CD4-positive, alpha-beta T cell treated with Interleukin-10 for 1 hour (primary cell): ENCODE data around the gene TRPV5.

Experiments used
- DNase-seq: peaks from one replicate; pipeline ENCODE4 v3.0.0-alpha.2; 2020

The TRPV5 gene

GRCh38 chr7:142908290-142908689 is 25.3 kb downstream of the TRPV5 start:
- DNase-seq = no peak

DNA sequence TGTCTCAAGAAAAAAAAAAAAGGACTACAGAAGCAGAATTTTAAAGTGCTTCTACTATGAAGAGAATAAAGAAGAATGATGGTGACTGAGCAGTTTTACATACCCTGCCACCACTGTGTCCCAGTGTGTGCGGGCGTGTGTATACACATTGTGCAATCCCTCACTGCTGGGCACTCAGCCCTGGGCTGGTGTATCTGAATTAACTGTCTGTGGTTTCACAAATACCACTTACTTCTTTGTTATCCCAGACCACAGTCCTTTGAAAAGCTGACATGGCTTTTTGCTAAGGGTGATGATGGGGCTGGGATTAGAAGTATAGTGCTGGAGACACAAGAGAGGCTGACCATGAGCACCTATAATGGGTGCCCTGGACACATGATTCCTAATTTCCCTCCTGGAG is 26.9 kb downstream of the TRPV5 start:
- no peak for DNase-seq

GRCh38 chr7:142905759-142906158 is 27.8 kb downstream of the TRPV5 start:
- no peak for DNase-seq

DNA sequence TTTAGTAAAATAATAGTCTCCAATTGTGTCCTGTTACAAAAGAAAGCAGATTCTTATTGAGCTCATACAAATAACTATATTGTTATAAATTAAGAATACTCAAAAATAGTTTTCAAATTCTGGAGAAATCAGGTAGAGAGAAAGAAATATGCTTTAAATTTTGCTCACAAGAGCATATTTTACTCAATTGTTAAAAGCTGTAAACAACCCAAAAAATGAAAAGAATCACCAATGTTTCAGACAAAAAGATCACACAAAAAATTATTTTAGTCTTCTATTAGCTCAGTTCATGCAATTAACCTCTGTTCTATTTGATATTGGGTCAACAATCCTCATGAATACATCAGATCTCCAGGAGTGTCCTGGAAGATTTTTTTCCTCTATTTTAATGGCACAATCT is 29.4 kb downstream of the TRPV5 start:
- DNase-seq = no peak

- DNase-seq = no peak
These were observed 31.9 kb downstream of the TRPV5 start for GRCh38 chr7:142901426-142902259.

GRCh38 chr7:142899661-142900060 is 33.9 kb downstream of the TRPV5 start:
- no peak for DNase-seq

- no peak for DNase-seq
These were observed 35.0 kb downstream of the TRPV5 start for GRCh38 chr7:142898377-142899170.

DNA sequence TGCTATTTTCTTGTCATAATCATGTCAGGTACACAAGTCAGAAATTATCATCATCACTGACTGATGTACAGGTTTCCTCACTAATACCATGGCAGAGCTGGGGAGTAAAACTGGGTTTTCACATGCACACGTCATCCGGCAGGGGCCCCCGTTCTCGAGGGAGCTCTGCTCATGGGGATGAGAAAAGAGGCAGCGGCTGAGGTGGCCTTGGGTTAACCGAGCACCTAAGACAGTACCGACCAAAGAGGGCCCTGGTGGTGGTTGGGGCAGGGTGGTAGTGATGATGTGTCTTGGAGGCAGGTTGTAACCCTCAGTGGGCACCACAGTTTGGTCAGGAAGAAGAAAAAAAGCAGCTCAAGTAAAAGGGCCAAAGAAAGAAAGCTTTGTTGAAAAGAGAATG is 35.9 kb downstream of the TRPV5 start:
- no peak for DNase-seq

GRCh38 chr7:142896741-142897379 is 36.7 kb downstream of the TRPV5 start:
- no peak for DNase-seq

DNA sequence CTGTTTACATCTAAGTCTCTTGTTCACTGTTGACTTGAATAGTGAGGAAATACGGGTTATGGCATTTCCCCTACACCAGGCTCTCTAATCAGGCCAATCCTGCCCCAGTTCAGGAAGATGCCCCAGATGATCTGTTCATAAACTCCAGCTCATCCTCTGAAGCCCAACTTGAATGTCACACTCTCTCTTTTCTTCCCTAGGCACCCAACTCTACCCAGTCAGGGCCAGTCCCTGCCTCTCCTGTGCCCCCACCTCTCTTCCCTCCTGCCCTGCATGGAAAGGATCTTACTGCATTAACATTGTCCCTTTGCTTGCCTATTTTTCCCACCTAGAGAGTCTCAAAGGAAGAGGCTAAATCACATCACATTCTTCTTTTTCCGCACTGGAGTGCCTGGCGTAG is 37.4 kb downstream of the TRPV5 start:
- DNase-seq = no peak

DNA sequence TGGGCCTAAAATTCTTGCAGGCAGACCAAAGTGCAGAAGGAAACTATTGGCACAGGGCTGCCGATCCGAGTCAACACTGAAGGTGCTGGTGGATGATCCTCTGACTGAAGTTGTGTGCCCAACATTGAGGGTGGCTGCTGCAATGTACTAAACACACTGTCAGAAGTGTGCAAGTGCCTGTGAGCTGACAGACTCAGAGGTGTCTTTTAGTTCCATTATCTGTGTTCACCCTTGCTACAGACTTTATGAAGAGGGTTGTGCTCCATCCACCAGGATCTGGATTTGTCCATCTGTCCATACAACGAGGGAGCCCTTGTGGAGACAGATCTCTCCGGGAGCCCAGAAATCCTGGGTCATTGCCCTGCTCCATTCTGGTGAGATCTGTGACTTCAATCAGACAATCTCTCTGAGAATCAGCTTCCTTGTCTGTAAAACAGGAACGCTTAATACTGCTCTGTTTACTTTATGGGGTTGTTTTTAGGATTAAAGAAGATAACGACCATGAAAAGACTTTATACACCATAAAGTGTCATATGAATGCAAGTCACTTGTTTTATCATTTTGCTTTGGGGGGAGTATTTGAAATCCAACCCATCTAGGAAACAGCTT is 38.5 kb downstream of the TRPV5 start:
- no peak for DNase-seq

DNA sequence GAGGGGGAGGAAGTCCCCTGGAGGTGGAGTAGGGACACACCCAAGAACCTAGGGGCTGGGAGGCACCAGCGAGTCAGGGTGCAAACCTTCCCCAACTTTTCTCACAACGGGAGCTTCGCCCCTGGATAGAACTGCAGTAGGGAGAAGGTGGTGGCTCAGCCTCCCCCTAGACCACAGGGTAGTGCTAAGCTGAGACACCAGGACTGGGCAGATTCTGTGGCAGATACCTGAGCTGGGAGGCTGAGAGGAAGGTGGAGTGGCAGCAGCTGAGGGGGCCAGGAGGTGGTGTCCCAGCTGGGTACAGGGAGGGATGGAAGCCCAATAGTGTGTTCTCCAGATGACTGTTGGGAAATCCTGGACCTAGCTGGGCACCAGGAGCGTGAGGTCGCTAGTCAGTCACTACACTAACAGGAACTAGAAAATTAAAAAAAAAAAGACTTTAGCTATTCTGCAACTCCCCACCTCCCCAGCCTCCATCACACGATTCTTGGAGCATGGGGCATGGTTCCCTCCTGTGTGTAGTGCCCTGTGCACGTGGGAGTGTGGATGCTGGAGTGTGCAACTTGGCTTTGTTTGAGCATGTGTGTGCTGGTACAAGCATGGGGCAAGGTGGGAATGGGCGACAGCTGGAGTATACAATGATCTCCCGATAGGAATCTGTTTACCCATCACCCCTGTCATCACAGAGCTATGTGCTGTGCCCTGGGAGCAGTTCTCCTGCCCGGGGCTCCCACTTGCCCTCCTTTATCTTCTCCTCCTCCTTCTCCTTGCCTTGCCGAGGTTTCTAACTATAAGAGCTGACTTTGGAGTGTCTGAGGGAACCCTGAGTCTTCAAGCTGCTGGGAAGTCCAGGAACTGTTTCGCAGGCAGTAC is 39.2 kb downstream of the TRPV5 start:
- no peak for DNase-seq

DNA sequence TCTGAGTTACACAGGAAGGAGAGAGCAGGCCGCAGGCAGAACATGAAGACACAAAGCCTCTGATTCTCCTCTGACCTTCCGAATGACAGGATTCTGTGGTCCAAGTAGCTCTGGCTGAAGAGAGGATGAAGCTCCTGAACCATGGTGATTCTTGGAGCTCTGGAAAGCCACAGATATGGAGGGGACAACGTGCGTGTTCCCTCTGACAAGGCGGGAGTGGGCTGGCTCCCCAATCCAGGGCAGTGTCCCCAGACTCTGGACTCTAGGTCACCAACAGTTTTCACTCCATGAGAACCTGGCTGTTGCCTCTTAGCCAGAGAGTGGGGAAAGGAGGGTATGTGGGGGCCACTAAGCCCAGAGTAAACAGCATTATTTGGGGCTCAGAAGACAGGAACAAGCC is 40.6 kb downstream of the TRPV5 start:
- DNase-seq = no peak

- DNase-seq = no peak
These were observed 42.0 kb downstream of the TRPV5 start for GRCh38 chr7:142891490-142892082.

GRCh38 chr7:142890874-142891485 is 42.6 kb downstream of the TRPV5 start:
- no peak for DNase-seq

- no peak for DNase-seq
These were observed 43.7 kb downstream of the TRPV5 start for GRCh38 chr7:142889816-142890215.

DNA sequence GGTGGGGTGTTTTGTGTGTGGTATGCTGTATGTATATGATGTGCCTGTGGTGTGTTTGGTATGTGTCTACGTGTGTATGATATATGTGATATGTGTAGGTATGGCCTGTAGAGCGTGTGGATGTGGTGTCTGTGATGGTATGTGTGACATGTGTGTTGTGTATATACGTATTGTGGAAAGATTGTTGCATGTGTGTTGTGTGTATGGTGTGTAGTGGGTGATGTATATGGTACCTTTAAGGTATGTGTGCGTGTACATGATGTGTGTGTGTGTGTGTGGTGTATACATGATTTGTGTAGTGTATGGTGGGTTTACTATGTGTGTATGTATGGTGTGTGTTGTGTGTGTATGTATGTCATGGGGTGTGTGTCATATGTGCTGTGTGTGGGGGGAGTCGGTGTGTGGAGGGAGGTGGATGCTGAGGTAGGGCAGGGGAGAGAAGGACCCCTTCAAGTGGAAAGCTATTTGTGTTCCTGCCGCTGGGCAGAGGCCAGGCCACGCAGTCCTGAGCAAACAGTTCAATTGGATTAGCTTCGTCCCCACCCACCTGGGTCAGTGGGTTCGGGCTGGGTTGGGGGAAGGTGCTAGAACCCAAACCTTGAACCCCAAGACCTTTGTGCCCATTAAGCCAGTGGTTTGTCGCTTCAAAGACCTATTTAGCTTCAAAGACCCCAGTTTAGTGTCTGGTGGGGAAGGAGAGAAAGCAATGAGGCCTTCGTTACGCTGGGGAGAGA is 46.1 kb downstream of the TRPV5 start:
- no peak for DNase-seq

- no peak for DNase-seq
These were observed 46.7 kb downstream of the TRPV5 start for GRCh38 chr7:142886866-142887265.

- DNase-seq = no peak
These were observed 48.0 kb downstream of the TRPV5 start, which contains the start of gene TRPV6 for GRCh38 chr7:142885311-142886230. TSS of gene TRPV6 (minus strand) at chr7:142885745.

- no peak for DNase-seq
These were observed 49.3 kb downstream of the TRPV5 start for GRCh38 chr7:142884286-142884640.
